HepG2 (cell line): ENCODE results near the gene HES6. TPM values are rescaled to one million over a fixed set of nuclear protein-coding genes. Genes with fewer than 3 reads are reported as not detected.

Experiments
- ARHGAP35 ChIP-seq: sonication (generic); formaldehyde crosslinking; IDR thresholded peaks from 2 replicates; pipeline ENCODE4 v1.9.0; 2022; ENCODE audit warnings: mild to moderate bottlenecking, inconsistent platforms, moderate library complexity, missing genetic modification reagents, borderline replicate concordance
- FLYWCH1 ChIP-seq: sonication (generic); formaldehyde crosslinking; IDR thresholded peaks from 2 replicates; pipeline ENCODE4 v1.8.1; 2023; ENCODE audit warnings: mild to moderate bottlenecking, missing genetic modification reagents
- KAT7 ChIP-seq: IDR thresholded peaks from 2 replicates; pipeline ENCODE4 v1.6.1; 2018; ENCODE audit warnings: borderline replicate concordance, missing compliant biosample characterization
- KLF15 ChIP-seq: sonication (generic); formaldehyde crosslinking; IDR thresholded peaks from 2 replicates; pipeline ENCODE4 v1.8.1; 2023; ENCODE audit warnings: borderline replicate concordance, mild to moderate bottlenecking, inconsistent platforms, missing genetic modification reagents, mixed read lengths
- NFE2L2 ChIP-seq: fragments of 150-350 bp; IDR thresholded peaks from 2 replicates; pipeline ENCODE4 v1.6.1; 2014; ENCODE audit warnings: low read length
- NR2C2 ChIP-seq: sonication (generic); formaldehyde crosslinking; IDR thresholded peaks from 2 replicates; pipeline ENCODE4 v1.4.0; 2020; ENCODE audit warnings: missing genetic modification reagents, mild to moderate bottlenecking, moderate library complexity, borderline replicate concordance
- SKI ChIP-seq: fragments of 450-650 bp; IDR thresholded peaks from one replicate; pipeline ENCODE4 v1.6.1; 2018; ENCODE audit warnings: mild to moderate bottlenecking; ENCODE audit not compliant: partially characterized antibody
- ZFP36 ChIP-seq: fragments of 150-350 bp; IDR thresholded peaks from 2 replicates; pipeline ENCODE4 v1.6.1; 2018; ENCODE audit warnings: borderline replicate concordance, low read length, low read depth; ENCODE audit not compliant: partially characterized antibody
- ZNF329 ChIP-seq: sonication (generic); formaldehyde crosslinking; IDR thresholded peaks from 2 replicates; pipeline ENCODE4 v1.9.0; 2021; ENCODE audit warnings: low read depth, mild to moderate bottlenecking, missing genetic modification reagents
- ZNF543 ChIP-seq: sonication (generic); formaldehyde crosslinking; IDR thresholded peaks from 2 replicates; pipeline ENCODE4 v1.4.0; 2020; ENCODE audit warnings: mild to moderate bottlenecking, missing genetic modification reagents
- ZNF556 ChIP-seq: sonication (generic); formaldehyde crosslinking; IDR thresholded peaks from 2 replicates; pipeline ENCODE4 v1.4.0; 2020; ENCODE audit warnings: mild to moderate bottlenecking, missing genetic modification reagents, borderline replicate concordance
- polyA plus RNA-seq, 8 experiments: library from polyadenylated mRNA; depleted of rRNA in 3 of 8; stranded (reverse) in 7 of 8; unstranded in 1 of 8; fragments of >200 nt; fragmentation: Illumina TruSeq in 4 of 8; extraction: Trizol in 4 of 8; gene quantifications; 2 replicates each; pipeline versions ENCODE4 v1.2.1 to v1.2.3, GENCODE V29; 2011 to 2016; ENCODE audit warnings: low read depth in 4 of 8, missing spikeins in 1 of 8, mixed read lengths in 1 of 8; ENCODE audit not compliant: insufficient read depth in 1 of 8
- total RNA-seq, 5 experiments: library from RNA; depleted of rRNA; stranded (reverse); fragments of >200 nt; fragmentation: Illumina TruSeq; extraction: Trizol; gene quantifications; 2 replicates each; pipeline ENCODE4 v1.2.3, GENCODE V29; 2016; ENCODE audit warnings: low read depth in 1 of 5
- TF ChIP-seq, protein P1 (sequence below): sonication (generic); formaldehyde crosslinking; IDR thresholded peaks from 2 replicates; pipeline ENCODE4 v1.4.0; 2020; ENCODE audit warnings: mild to moderate bottlenecking, missing genetic modification reagents
- TF ChIP-seq, protein P2 (sequence below): sonication (generic); formaldehyde crosslinking; IDR thresholded peaks from 2 replicates; pipeline ENCODE4 v1.4.0; 2020; ENCODE audit warnings: missing genetic modification reagents
- TF ChIP-seq, protein P3 (sequence below): sonication (generic); formaldehyde crosslinking; IDR thresholded peaks from one replicate; pipeline ENCODE4 v1.5.1; 2020; ENCODE audit warnings: mild to moderate bottlenecking, missing genetic modification reagents; ENCODE audit errors: not compliant biosample characterization
- TF ChIP-seq, protein P4 (sequence below): sonication (generic); formaldehyde crosslinking; IDR thresholded peaks from 2 replicates; pipeline ENCODE4 v1.5.0; 2020; ENCODE audit warnings: missing genetic modification reagents
- TF ChIP-seq, protein P5 (sequence below): sonication (generic); IDR thresholded peaks from 2 replicates; pipeline ENCODE4 v1.6.1; 2016; ENCODE audit warnings: low read depth, borderline replicate concordance

HES6 gene
- total and polyA plus RNA-seq, 2 of the 13 experiments (the other 11 are each of a cell fraction or from before 2014, with no cell fraction given), result 19.5 to 82.8 TPM

DNA sequence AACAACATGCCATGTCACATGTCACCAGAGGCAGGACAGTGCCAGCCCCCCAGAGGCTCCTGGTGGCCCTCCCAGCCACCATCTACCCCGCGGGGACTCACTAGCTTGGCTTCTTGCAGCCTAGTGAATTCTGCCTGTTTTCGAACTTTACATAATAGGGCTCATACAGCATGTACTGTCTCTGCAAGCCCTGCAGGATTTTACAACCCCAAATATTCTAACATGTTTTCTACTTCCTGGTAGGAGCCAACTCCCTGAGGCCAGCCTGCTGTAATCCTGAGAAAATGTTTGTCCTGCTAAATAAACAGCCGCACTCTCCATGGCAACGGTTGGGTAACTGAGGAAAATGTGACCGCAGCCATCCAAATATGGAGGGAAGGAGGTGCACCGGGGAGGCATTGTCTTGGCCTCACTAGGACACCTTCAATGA lies 45.8 kb upstream of the HES6 start (continued):
- peak; percentile 33; the same call in 1 of the 2 replicates for TF ChIP-seq KAT7
- TF ChIP-seq, protein P1, sequence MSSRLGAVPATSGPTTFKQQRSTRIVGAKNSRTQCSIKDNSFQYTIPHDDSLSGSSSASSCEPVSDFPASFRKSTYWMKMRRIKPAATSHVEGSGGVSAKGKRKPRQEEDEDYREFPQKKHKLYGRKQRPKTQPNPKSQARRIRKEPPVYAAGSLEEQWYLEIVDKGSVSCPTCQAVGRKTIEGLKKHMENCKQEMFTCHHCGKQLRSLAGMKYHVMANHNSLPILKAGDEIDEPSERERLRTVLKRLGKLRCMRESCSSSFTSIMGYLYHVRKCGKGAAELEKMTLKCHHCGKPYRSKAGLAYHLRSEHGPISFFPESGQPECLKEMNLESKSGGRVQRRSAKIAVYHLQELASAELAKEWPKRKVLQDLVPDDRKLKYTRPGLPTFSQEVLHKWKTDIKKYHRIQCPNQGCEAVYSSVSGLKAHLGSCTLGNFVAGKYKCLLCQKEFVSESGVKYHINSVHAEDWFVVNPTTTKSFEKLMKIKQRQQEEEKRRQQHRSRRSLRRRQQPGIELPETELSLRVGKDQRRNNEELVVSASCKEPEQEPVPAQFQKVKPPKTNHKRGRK (CRISPR knock-in tag), result no peak
- TF ChIP-seq KLF15 (CRISPR knock-in tag), result no peak
- no peak for TF ChIP-seq ZNF329 (CRISPR knock-in tag)
- TF ChIP-seq ZNF556 (CRISPR knock-in tag), result no peak; the same call in 1 of the 2 replicates
- no peak for TF ChIP-seq FLYWCH1 (CRISPR knock-in tag)
- no peak for TF ChIP-seq NR2C2
- TF ChIP-seq ZNF543 (CRISPR knock-in tag), result no peak; the same call in 1 of the 2 replicates
- TF ChIP-seq, protein P2, sequence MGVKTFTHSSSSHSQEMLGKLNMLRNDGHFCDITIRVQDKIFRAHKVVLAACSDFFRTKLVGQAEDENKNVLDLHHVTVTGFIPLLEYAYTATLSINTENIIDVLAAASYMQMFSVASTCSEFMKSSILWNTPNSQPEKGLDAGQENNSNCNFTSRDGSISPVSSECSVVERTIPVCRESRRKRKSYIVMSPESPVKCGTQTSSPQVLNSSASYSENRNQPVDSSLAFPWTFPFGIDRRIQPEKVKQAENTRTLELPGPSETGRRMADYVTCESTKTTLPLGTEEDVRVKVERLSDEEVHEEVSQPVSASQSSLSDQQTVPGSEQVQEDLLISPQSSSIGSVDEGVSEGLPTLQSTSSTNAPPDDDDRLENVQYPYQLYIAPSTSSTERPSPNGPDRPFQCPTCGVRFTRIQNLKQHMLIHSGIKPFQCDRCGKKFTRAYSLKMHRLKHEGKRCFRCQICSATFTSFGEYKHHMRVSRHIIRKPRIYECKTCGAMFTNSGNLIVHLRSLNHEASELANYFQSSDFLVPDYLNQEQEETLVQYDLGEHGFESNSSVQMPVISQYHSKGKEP (CRISPR knock-in tag), result no peak
- no peak for TF ChIP-seq ZFP36
- TF ChIP-seq, protein P3, sequence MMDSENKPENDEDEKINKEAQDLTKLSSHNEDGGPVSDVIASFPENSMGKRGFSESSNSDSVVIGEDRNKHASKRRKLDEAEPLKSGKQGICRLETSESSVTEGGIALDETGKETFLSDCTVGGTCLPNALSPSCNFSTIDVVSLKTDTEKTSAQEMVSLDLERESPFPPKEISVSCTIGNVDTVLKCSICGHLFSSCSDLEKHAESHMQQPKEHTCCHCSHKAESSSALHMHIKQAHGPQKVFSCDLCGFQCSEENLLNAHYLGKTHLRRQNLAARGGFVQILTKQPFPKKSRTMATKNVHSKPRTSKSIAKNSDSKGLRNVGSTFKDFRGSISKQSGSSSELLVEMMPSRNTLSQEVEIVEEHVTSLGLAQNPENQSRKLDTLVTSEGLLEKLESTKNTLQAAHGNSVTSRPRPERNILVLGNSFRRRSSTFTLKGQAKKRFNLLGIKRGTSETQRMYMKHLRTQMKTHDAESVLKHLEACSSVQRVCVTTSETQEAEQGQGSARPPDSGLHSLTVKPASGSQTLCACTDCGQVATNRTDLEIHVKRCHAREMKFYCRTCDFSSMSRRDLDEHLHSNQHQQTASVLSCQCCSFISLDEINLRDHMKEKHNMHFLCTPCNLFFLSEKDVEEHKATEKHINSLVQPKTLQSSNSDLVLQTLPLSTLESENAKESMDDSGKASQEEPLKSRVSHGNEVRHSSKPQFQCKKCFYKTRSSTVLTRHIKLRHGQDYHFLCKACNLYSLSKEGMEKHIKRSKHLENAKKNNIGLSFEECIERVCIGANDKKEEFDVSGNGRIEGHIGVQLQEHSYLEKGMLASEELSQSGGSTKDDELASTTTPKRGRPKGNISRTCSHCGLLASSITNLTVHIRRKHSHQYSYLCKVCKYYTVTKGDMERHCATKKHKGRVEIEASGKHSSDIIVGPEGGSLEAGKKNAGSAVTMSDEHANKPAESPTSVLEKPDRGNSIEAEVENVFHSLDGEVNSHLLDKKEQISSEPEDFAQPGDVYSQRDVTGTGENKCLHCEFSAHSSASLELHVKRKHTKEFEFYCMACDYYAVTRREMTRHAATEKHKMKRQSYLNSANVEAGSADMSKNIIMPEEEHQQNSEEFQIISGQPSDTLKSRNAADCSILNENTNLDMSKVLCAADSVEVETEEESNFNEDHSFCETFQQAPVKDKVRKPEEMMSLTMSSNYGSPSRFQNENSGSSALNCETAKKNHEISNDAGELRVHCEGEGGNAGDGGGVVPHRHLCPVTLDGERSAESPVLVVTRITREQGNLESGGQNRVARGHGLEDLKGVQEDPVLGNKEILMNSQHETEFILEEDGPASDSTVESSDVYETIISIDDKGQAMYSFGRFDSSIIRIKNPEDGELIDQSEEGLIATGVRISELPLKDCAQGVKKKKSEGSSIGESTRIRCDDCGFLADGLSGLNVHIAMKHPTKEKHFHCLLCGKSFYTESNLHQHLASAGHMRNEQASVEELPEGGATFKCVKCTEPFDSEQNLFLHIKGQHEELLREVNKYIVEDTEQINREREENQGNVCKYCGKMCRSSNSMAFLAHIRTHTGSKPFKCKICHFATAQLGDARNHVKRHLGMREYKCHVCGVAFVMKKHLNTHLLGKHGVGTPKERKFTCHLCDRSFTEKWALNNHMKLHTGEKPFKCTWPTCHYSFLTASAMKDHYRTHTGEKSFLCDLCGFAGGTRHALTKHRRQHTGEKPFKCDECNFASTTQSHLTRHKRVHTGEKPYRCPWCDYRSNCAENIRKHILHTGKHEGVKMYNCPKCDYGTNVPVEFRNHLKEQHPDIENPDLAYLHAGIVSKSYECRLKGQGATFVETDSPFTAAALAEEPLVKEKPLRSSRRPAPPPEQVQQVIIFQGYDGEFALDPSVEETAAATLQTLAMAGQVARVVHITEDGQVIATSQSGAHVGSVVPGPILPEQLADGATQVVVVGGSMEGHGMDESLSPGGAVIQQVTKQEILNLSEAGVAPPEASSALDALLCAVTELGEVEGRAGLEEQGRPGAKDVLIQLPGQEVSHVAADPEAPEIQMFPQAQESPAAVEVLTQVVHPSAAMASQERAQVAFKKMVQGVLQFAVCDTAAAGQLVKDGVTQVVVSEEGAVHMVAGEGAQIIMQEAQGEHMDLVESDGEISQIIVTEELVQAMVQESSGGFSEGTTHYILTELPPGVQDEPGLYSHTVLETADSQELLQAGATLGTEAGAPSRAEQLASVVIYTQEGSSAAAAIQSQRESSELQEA, result no peak
- TF ChIP-seq NFE2L2, result no peak
- TF ChIP-seq SKI, result peak; percentile 65
- TF ChIP-seq, protein P4, sequence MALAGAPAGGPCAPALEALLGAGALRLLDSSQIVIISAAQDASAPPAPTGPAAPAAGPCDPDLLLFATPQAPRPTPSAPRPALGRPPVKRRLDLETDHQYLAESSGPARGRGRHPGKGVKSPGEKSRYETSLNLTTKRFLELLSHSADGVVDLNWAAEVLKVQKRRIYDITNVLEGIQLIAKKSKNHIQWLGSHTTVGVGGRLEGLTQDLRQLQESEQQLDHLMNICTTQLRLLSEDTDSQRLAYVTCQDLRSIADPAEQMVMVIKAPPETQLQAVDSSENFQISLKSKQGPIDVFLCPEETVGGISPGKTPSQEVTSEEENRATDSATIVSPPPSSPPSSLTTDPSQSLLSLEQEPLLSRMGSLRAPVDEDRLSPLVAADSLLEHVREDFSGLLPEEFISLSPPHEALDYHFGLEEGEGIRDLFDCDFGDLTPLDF, result no peak
- 0 out of 2 replicates have a peak, but pooled peaks have one; percentile 21 for TF ChIP-seq ARHGAP35 (CRISPR knock-in tag)
- TF ChIP-seq, protein P5, sequence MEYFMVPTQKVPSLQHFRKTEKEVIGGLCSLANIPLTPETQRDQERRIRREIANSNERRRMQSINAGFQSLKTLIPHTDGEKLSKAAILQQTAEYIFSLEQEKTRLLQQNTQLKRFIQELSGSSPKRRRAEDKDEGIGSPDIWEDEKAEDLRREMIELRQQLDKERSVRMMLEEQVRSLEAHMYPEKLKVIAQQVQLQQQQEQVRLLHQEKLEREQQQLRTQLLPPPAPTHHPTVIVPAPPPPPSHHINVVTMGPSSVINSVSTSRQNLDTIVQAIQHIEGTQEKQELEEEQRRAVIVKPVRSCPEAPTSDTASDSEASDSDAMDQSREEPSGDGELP, result peak; percentile 41; the same call in 1 of the 2 replicates
